Measurements from ENCODE around the gene CD48.

Gene CD48

GRCh38 chr1:160711602-160712311, at the start of gene CD48:
Gene CD48 (minus strand): TSS chr1:160711822. CDS start chr1:160711763, 59 bp downstream.
- no peak for DNase-seq

- DNase-seq = no peak
Measured at GRCh38 chr1:160761046-160761445, 49.4 kb upstream of the CD48 start.

- DNase-seq = no peak
Measured at GRCh38 chr1:160759740-160760139, 48.1 kb upstream of the CD48 start.

- no peak for DNase-seq
Measured at GRCh38 chr1:160758521-160758920, 46.9 kb upstream of the CD48 start.

GRCh38 chr1:160756849-160757201, 45.2 kb upstream of the CD48 start:
- no peak for DNase-seq

GRCh38 chr1:160755911-160756848, 44.6 kb upstream of the CD48 start:
- DNase-seq = no peak

GRCh38 chr1:160755461-160755860, 43.8 kb upstream of the CD48 start:
- DNase-seq = no peak

GRCh38 chr1:160753594-160753993, 42.0 kb upstream of the CD48 start:
- DNase-seq = no peak

- DNase-seq = no peak
Measured at GRCh38 chr1:160752924-160753323, 41.3 kb upstream of the CD48 start.

- no peak for DNase-seq
Measured at GRCh38 chr1:160752406-160752805, 40.8 kb upstream of the CD48 start.

GRCh38 chr1:160750608-160751007, 39.0 kb upstream of the CD48 start:
- no peak for DNase-seq

GRCh38 chr1:160748878-160749269, 37.3 kb upstream of the CD48 start:
- DNase-seq = no peak

- DNase-seq = no peak
Measured at GRCh38 chr1:160748181-160748877, 36.7 kb upstream of the CD48 start.

- DNase-seq = no peak
Measured at GRCh38 chr1:160747717-160748116, 36.1 kb upstream of the CD48 start.

- DNase-seq = no peak
Measured at GRCh38 chr1:160746836-160747500, 35.3 kb upstream of the CD48 start.

GRCh38 chr1:160745551-160745950, 33.9 kb upstream of the CD48 start:
- DNase-seq = no peak

- DNase-seq = no peak
Measured at GRCh38 chr1:160744852-160745520, 33.4 kb upstream of the CD48 start.

GRCh38 chr1:160744199-160744851, 32.7 kb upstream of the CD48 start:
- DNase-seq = no peak

GRCh38 chr1:160743266-160743665, 31.6 kb upstream of the CD48 start:
- DNase-seq = no peak

- no peak for DNase-seq
Measured at GRCh38 chr1:160742428-160743127, 31.0 kb upstream of the CD48 start.
